DMS 273 treated with DMSO at 0.1 percent for 48 hours (cell line): ENCODE results near the gene OR10P1.
"Not testable (repeated sequence)": the region's sequence is repeated elsewhere in the genome, so short reads cannot be mapped to it uniquely, and the experiment has no call there.

Experiments
- DNase-seq: peaks from one replicate; lab custom pipeline; 2025; lab: John Stamatoyannopoulos, UW

The OR10P1 gene

DNA sequence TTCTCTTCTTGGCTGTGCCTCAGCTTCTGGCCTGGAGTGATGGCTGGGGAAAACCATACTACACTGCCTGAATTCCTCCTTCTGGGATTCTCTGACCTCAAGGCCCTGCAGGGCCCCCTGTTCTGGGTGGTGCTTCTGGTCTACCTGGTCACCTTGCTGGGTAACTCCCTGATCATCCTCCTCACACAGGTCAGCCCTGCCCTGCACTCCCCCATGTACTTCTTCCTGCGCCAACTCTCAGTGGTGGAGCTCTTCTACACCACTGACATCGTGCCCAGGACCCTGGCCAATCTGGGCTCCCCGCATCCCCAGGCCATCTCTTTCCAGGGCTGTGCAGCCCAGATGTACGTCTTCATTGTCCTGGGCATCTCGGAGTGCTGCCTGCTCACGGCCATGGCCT lies at the start of gene OR10P1:
TSS of gene OR10P1 (plus strand) at position 40 of the 400 bp plus-strand sequence. CDS start at position 40, 0 bp downstream.
- no peak for DNase-seq

DNA sequence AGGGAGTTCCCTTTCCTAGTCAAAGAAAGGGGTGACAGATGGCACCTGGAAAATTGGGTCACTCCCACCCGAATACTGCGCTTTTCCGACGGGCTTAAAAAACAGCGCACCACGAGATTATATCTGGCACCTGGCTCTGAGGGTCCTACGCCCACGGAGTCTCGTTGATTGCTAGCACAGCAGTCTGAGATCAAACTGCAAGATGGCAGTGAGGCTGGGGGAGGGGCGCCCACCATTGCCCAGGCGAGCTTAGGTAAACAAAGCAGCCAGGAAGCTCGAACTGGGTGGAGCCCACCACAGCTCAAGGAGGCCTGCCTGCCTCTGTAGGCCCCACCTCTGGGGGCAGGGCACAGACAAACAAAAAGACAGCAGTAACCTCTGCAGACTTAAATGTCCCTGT lies 46.5 kb upstream of the OR10P1 start:
- DNase-seq: not testable (repeated sequence)

- no peak for DNase-seq
These were observed 28.7 kb upstream of the OR10P1 start for GRCh38 chr12:55607821-55608594.

- DNase-seq: no peak
These were observed 26.1 kb upstream of the OR10P1 start for GRCh38 chr12:55610598-55610997.

GRCh38 chr12:55612646-55613045 lies 24.0 kb upstream of the OR10P1 start:
- DNase-seq: no peak

DNA sequence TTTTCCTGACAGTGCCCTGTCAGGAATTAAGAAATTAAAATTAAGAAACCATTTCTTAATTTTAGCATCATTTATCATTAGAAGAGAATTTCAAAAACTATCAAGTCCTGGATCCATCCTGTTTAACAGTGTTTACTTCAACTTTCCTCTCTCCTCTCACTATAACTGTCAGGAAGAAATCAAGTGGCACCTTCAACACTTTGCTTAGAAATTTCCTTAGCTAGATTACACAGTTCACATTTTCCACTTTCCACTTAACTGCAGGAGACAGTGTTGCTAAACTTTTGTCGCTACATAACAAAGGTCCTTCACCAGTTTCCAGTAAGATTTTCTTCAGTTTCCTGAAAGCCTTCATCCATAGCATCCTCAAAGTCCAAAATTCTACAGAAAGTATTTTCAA lies 21.9 kb upstream of the OR10P1 start:
- DNase-seq: no peak

DNA sequence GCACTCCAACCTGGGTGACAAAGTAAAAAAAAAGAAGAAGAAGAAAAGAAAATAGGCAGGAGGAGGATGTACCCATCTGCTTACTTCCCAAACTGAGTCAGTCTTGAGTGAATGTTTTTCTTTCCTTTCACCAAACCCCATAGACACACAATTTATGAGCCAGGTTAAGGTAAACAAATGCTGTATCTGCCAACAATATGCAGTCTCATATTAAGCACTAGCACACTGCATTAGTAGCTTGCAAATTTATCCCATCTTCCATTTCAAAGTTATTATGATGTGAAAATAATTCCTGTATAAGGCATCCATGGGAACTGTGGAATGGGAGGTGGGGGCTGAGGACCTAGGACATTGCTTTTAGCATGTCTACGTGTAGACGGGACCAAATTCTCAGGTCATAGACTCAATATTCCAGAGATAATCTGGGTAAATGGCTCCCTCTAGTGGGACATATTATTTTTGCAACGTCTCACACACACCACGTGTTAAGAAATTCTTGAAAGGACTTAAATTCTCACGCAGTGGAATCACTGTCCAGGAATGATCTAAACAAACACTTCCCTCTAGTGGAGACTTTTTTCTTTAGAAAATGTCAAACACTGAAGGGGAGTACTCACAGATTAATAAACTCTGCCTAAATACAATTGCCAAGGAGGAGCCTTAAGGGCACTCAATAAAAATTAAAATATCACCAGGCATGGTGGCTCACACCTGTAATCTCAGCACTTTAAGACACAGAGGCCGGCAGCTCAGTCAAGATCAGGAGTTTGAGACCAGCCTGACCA lies 17.1 kb upstream of the OR10P1 start:
- DNase-seq: peak; percentile 58

DNA sequence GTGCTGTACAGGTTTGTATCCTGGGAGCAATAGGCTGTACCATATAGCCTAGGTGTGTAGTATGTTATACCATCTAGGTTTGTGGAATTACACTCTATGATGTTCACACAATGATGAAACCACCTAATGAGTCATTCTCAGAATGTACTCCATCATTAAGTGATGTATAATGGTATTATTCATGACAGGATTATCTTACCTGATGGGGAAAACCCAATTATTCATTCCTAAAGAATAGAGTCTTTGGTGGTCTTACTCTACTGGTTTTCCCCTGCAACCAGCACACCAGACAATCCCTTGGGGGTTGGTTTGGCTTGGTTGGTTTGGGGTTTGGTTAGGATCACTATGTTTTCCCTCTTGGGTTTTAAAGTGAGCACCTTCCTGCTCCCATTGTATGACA lies 12.6 kb upstream of the OR10P1 start:
- DNase-seq: no peak

DNA sequence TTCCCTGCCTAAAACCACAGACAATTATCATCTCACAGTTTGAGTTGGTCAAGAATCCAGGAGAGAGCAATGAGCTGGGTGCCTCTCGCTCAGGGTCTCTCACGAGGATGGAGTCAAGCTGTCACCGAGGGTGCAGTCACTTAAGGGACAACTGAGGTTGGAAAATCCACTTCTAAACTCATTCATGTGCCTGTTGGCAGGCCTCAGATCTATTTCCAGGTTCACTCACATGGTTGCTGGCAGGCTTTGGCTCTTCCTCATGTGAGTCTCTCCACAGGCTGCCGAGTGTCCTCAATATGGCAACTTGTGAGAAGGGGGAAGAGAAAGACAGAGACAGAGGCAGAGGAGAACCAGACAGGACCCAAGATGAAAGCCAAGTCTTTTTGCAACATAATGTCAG lies 10.5 kb upstream of the OR10P1 start:
- no peak for DNase-seq

DNA sequence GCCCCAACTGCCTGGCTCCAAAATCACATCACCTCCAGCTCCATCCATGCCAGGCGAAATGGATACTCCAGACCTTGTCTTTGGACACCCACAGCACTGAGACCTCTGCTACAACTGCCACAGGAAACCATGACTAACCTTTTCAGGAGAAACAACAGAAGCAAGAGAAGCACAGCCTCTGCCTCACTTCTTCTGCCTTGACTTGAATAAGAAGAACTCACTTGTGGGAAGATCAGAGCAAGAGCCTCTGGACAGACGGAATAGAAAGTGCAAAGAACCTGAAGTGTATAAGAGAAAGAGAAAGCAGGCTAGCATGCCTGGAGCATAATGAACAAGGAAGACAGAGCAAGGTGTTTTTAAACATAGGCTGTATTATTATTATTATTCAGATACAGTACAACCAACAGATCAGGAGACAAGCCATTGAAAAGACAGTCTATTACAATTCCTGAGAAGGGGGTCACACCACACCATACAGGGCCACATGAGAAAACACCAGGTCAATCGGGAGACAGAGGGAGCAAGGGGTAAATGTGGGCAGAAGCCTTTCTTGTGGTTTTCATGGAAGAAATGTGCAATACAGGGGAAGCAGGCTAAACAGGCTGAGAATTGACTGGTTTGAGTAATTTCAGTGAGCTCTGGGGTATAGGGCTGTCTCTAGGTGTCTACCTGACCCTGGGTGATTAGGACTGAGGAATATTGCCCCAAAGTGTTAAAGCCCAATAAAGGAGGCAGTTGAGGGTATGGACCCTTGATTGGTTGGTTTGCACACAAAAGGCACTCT lies 7.4 kb upstream of the OR10P1 start:
- DNase-seq: no peak

- no peak for DNase-seq
These were observed 5.6 kb upstream of the OR10P1 start for GRCh38 chr12:55631056-55631455.

- no peak for DNase-seq
These were observed 5.0 kb upstream of the OR10P1 start for GRCh38 chr12:55631733-55632132.

GRCh38 chr12:55633151-55633550 lies 3.5 kb upstream of the OR10P1 start:
- DNase-seq: no peak

DNA sequence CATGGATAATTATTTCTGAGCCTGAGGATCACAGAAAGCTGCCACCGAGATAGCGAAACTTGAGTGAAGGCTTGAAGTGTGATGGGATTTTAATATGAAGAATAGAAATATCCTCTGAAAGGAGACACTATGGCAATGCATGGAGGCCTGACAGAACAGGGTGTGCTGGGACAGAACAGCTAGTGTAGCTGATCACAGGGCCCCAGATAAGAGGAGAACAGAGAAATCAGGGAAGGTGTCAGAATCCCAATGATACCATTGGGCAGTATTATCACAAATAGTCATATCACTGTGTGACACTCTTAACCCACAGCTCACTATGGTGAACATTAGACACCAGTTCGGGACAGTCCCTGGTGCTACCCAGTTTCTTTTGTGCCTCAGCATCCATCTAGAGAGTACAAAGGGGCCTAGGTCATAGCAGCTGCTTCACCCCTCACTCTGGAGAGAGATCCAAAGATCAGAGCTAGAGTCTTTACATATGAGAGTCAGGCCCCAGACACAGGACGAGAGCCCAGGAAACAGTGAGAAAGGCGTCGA lies 506 bp upstream of the OR10P1 start:
- no peak for DNase-seq

DNA sequence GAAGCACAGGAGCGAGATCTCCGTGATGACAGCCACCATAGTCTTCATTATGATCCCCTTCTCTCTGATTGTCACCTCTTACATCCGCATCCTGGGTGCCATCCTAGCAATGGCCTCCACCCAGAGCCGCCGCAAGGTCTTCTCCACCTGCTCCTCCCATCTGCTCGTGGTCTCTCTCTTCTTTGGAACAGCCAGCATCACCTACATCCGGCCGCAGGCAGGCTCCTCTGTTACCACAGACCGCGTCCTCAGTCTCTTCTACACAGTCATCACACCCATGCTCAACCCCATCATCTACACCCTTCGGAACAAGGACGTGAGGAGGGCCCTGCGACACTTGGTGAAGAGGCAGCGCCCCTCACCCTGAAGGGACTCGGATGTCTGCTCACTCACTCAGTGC lies 775 bp downstream of the OR10P1 start:
- no peak for DNase-seq

DNA sequence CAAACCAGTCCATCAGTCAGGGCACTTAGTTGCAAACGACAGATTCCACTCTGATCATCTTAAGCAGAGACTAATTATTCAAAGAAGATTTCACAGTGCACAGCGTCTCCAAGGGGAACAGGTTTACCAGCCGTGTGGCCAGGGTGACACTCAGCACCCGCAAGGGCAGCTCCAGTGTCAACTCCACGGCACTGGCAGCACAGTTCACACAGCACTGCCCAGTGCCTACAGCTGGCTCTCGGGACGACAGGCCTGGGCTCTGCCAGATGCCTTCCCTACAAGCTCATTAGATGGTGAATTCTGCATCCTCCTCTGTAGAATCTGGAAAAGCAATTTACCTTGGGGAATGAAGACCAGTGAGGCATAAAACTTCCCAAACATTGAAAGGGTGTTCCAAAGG lies 4.9 kb downstream of the OR10P1 start:
- DNase-seq: no peak

GRCh38 chr12:55642267-55642666 lies 5.6 kb downstream of the OR10P1 start:
- no peak for DNase-seq

GRCh38 chr12:55642669-55643068 lies 6.0 kb downstream of the OR10P1 start:
- no peak for DNase-seq

GRCh38 chr12:55644591-55644990 lies 7.9 kb downstream of the OR10P1 start:
- DNase-seq: no peak

DNA sequence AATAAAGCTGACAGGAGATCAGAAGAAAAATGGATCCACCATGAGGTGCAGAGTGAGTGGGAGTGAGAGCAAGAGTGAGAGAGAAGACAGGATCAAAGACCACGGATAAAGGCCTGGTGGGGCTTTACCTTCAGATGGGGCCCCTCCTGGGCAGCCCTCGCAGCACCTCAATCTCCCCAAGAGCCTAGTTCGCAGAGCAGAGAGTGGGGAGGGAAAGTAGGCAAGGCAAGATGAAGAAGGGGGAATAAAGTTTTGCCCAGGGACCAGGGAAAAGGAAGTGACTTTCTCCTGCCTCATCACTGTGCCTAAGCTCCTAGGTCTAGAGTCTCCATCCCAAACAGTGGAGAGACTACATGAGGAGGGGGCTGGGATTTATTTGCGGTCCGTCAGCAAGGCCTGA lies 10.3 kb downstream of the OR10P1 start:
- DNase-seq: no peak

GRCh38 chr12:55650620-55651298 lies 14.1 kb downstream of the OR10P1 start:
- DNase-seq: not testable (repeated sequence)

GRCh38 chr12:55651299-55651683 lies 14.6 kb downstream of the OR10P1 start:
- DNase-seq: no peak
